ENCODE results near the gene DSC1. TPM values are rescaled to one million over a fixed set of nuclear protein-coding genes. Genes with fewer than 3 reads are reported as not detected.

DSC1 gene
- total RNA-seq, 1 experiment from 2014 or later, result not detected

DNA sequence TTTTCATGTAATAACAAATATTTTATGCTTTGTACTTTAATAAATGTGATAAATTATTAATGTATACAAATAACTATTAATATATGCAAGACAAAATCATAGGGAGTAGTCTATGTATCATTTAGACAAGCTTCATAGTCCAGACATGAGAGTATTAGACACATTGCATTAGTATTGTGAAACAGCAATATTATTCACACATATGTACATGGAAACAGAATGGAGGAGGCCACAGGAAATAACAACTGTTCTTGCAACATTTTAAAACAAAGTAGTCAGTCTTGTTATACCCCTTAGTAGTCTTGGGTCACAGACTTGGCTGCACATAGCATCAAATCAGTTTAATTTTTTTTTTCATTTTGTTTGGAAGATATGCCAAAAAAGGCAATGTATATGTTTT is 15.8 kb downstream of the DSC1 start (continued):
- TF ChIP-seq TCF7L2 (IDR thresholded peaks at IDR 0.05; ENCODE audit: borderline replicate concordance, extremely low read depth, insufficient read depth, insufficient read length) (no peak), YY1 (IDR thresholded peaks at IDR 0.05; ENCODE audit: extremely low read depth, insufficient replicate concordance, low read depth, low read length) (no peak), RAD21 (IDR thresholded peaks at IDR 0.05; ENCODE audit: low read depth) (no peak)
- TF ChIP-seq, protein P1, sequence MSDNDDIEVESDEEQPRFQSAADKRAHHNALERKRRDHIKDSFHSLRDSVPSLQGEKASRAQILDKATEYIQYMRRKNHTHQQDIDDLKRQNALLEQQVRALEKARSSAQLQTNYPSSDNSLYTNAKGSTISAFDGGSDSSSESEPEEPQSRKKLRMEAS (IDR thresholded peaks at IDR 0.05), result no peak

GRCh38 chr18:31143025-31143424 is 19.6 kb downstream of the DSC1 start:
- ChIA-PET CTCF (no interaction called here), RAD21 (ENCODE audit: low non-redundant PET in 1 of 2, low total read pairs in 2 of 2, uncharacterized antibody in 2 of 2, unreplicated experiment in 2 of 2) (no interaction called here), POLR2A (no interaction called here)
- H4K20me1 ChIP-seq (ENCODE audit: insufficient read depth), result no peaks in the 10 kb centered on the region
- intact Hi-C loops (cut with micrococcal nuclease), result no loop called here
- TF ChIP-seq JUND (IDR thresholded peaks at IDR 0.05) (no peak), TCF7L2 (IDR thresholded peaks at IDR 0.05; ENCODE audit: borderline replicate concordance, extremely low read depth, insufficient read depth, insufficient read length) (no peak), YY1 (IDR thresholded peaks at IDR 0.05; ENCODE audit: extremely low read depth, insufficient replicate concordance, low read depth, low read length) (no peak), ZNF274 (IDR thresholded peaks at IDR 0.05; ENCODE audit: low read depth, low read length) (no peak), POLR2A (IDR thresholded peaks at IDR 0.05; ENCODE audit: borderline replicate concordance, extremely low read depth, insufficient read depth, insufficient read length) (no peak), EZH2phosphoT487 (IDR thresholded peaks at IDR 0.05; ENCODE audit: borderline replicate concordance) (no peak), ELF1 (IDR thresholded peaks at IDR 0.05; ENCODE audit: borderline replicate concordance, low read depth) (no peak), CBX3 (IDR thresholded peaks at IDR 0.05; ENCODE audit: low read depth) (no peak)
- H2AFZ ChIP-seq (ENCODE audit: low read depth, low read length, poor library complexity, severe bottlenecking), result no peak overlapping the region
- ATAC-seq (no peak), DNase-seq (ENCODE audit: low read depth, low spot score) (no peak)
- H3K27ac ChIP-seq (ENCODE audit: low read depth, low read length), result no peak overlapping the region
- no peaks in the 10 kb centered on the region; the same call in 1 of the 2 replicates for H3K9me2 ChIP-seq (ENCODE audit: insufficient read depth)
- no peak overlapping the region for H3K4me2 ChIP-seq (ENCODE audit: low read length)
- H3K9me3 ChIP-seq (ENCODE audit: control insufficient read depth in 1 of 2, insufficient read depth in 1 of 2, low read depth in 1 of 2, low read length in 2 of 2), result no peaks in the 10 kb centered on the region
- no peaks in the 10 kb centered on the region for H3K36me3 ChIP-seq (ENCODE audit: control insufficient read depth in 1 of 2, insufficient read depth in 2 of 2, low read length in 2 of 2)
- no peak overlapping the region for H3K9ac ChIP-seq (ENCODE audit: low read length)
- H3K27me3 ChIP-seq (ENCODE audit: insufficient read depth, low read length), result no peaks in the 10 kb centered on the region
- no TSS peak for BruUV-seq (replicated peaks)
- no peaks in the 10 kb centered on the region for H3K4me1 ChIP-seq (ENCODE audit: control insufficient read depth in 1 of 2, insufficient read depth in 2 of 2, low read length in 2 of 2)
- H3K79me2 ChIP-seq (ENCODE audit: insufficient read depth, low read length), result no peaks in the 10 kb centered on the region
- no peak overlapping the region for H3K4me3 ChIP-seq (replicated peaks in 1 of 2; ENCODE audit: low read depth in 1 of 2, low read length in 2 of 2)

Data from HCT116 (cell line).